Muscle layer of duodenum (tissue), 2 donors: ENCODE data around the gene ZNF440.
A peak's percentile ranks its signal among the peaks of the same experiment; 100 is the strongest.
"Not testable (repeated sequence)": the region's sequence is repeated elsewhere in the genome, so short reads cannot be mapped to it uniquely, and the experiment has no call there.

ENCODE experiments used
- H3K27ac ChIP-seq: one replicate; pipeline ENCODE4 v1.7.0; 2013; ENCODE audit warnings: mild to moderate bottlenecking, low read length
- H3K27me3 ChIP-seq: one replicate; pipeline ENCODE4 v1.7.0; 2013; ENCODE audit warnings: low read depth, mild to moderate bottlenecking, control low read depth, low read length
- H3K36me3 ChIP-seq, 2 donors: one replicate each; pipeline ENCODE4 v1.7.0; 2013; ENCODE audit warnings: low read length in 2 of 2, control low read depth in 1 of 2, mild to moderate bottlenecking in 1 of 2; ENCODE audit not compliant: insufficient read depth in 2 of 2, control insufficient read depth in 1 of 2
- H3K4me1 ChIP-seq, 2 donors: one replicate each; pipeline ENCODE4 v1.7.0; 2013; ENCODE audit warnings: low read length in 2 of 2, mild to moderate bottlenecking in 2 of 2, control low read depth in 1 of 2, moderate library complexity in 1 of 2; ENCODE audit not compliant: insufficient read depth in 2 of 2, control insufficient read depth in 1 of 2
- H3K4me3 ChIP-seq, 2 donors: one replicate each; pipeline ENCODE4 v1.7.0; 2013; ENCODE audit warnings: low read length in 2 of 2, low read depth in 1 of 2, mild to moderate bottlenecking in 1 of 2
- H3K9me3 ChIP-seq, 2 donors: one replicate each; pipeline ENCODE4 v1.7.0; 2013; ENCODE audit warnings: low read length in 2 of 2, control low read depth in 1 of 2, mild to moderate bottlenecking in 1 of 2; ENCODE audit not compliant: control insufficient read depth in 1 of 2
- donor health status: healthy.

ZNF440 gene

DNA sequence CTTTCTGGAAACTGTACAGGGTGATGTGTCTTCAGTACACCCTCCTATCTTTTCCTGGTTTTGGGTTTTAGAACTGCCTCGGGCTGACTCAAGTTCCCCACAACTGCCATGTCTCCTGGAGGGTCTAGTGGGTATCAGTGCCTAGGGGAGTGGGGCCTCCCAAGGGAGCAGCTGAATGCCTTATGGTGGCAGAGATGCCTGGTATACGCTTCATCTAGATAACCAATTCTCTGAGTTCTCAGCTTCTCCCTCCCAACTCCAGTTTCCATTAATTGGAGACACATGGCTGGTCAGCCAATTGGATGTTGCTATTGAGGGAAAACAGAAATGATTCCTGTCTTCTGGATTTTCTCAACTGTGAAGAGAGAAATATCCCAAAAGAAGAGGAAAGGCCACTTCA, 47.2 kb downstream of the ZNF440 start:
- Histone ChIP-seq H3K9me3 (peaks cover 0 to 12% of the 10 kb centered on the region in 2 donors), H3K27me3 (no peaks in the 10 kb centered on the region), H3K4me1 (no peaks in the 10 kb centered on the region), H3K4me3 (no peak overlapping the region), H3K27ac (no peak overlapping the region), H3K36me3 (peaks cover 0 to 11% of the 10 kb centered on the region in 2 donors)

DNA sequence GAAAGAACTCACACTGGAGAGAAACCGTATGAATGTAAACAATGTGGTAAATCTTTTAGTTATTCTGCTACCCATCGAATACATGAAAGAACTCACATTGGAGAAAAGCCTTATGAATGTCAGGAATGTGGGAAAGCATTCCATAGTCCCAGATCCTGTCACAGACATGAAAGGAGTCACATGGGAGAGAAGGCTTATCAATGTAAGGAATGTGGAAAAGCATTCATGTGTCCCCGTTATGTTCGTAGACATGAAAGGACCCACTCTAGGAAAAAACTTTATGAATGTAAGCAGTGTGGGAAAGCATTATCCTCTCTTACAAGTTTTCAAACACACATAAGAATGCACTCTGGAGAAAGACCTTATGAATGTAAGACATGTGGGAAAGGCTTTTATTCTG, 53.7 kb downstream of the ZNF440 start:
- H3K4me1 ChIP-seq, H3K27me3 ChIP-seq, H3K27ac ChIP-seq: not testable (repeated sequence)
- Histone ChIP-seq H3K4me3 (peak overlapping the region in 1 of 2 donors; percentile 53), H3K36me3 (peaks cover 13 to 36% of the 10 kb centered on the region in 2 donors), H3K9me3 (peaks cover 19 to 35% of the 10 kb centered on the region in 2 donors)

- H3K27ac ChIP-seq, result no peak overlapping the region
- no peaks in the 10 kb centered on the region for H3K4me1 ChIP-seq
- peaks cover 19 to 35% of the 10 kb centered on the region in 2 donors for H3K9me3 ChIP-seq
- H3K27me3 ChIP-seq, result no peaks in the 10 kb centered on the region
- H3K4me3 ChIP-seq, result peak overlapping the region in 1 of 2 donors; percentile 53
- H3K36me3 ChIP-seq, result peaks cover 13 to 36% of the 10 kb centered on the region in 2 donors
Observed at GRCh38 chr19:11868188-11868587, 54.1 kb downstream of the ZNF440 start.

DNA sequence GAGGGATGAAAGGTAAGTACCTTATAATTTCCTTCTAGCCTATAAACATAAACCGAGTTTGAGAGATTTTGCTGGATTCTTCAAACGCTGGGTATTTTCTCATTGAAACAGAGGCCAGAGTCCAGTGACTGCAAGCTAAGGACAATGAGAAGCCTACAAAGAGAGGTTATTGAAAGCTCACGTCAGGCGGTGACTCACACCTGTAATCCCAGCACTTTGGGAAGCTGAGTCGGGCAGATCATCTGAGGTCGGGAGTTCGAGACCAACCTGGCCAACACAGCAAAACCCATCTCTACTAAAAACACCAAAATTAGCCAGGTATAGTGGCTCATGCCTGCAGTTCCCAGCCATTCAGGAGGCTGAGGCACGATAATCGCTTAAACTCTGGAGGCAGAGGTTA, 58.6 kb downstream of the ZNF440 start:
- peaks cover 14 to 22% of the 10 kb centered on the region in 2 donors for H3K9me3 ChIP-seq
- no peak overlapping the region for H3K27ac ChIP-seq
- no peaks in the 10 kb centered on the region for H3K27me3 ChIP-seq
- H3K4me3 ChIP-seq, result no peak overlapping the region
- peaks cover 8 to 16% of the 10 kb centered on the region in 2 donors for H3K36me3 ChIP-seq
- no peaks in the 10 kb centered on the region for H3K4me1 ChIP-seq

DNA sequence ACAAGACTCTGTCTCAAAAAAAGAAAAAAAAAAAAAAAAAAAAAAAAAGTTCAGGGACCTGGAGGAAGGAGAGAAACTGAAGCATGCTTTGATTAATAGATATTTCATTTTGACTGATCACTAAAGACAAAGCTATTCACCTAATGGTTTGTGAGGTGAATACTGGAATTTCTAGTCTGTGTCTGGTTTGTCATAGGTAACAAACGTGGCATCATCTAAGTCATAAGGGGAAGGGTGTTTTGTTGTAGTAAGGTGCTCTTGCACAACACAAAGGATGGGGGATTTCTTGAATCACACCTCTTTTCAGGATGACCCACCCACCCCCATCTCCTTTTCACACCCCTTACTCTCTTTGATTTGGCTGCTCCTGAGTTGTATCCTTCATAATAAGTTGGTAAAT, 59.7 kb downstream of the ZNF440 start:
- no peak overlapping the region for H3K4me3 ChIP-seq
- H3K27ac ChIP-seq, result no peak overlapping the region
- peaks cover 3 to 11% of the 10 kb centered on the region in 2 donors for H3K9me3 ChIP-seq
- H3K27me3 ChIP-seq, result no peaks in the 10 kb centered on the region
- peaks cover 0 to 4% of the 10 kb centered on the region in 2 donors for H3K36me3 ChIP-seq
- no peaks in the 10 kb centered on the region for H3K4me1 ChIP-seq

DNA sequence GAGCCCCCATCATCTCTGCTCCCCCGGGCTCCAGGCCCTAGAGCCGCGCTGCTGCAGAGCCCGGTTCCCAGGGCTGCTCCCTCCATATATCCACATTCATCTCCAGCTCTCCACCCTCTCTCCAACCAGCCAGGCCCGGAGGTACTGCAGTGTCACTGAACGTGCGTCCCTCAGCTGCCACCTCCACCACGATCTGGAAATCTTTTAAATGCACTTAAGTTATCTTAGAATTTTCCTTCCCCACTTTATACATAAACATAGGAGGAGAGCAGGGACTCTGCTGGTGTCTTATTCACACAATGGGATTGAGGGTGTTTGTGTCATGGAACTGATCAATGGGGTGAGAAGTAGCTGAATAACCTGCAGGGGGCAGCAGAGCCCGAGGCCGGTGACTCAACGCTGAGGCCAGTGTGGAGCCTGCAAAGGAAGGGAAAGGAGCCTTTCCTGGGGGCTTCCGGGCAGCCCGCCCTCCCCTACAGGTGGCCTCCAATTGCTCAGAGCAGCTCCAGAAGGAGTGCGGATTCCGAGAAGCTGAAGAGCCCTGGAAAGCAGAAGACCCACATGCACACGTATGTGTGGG, 65.7 kb downstream of the ZNF440 start:
- not testable (repeated sequence) for H3K27me3 ChIP-seq, H3K4me3 ChIP-seq, H3K36me3 ChIP-seq, H3K27ac ChIP-seq, H3K4me1 ChIP-seq, H3K9me3 ChIP-seq

DNA sequence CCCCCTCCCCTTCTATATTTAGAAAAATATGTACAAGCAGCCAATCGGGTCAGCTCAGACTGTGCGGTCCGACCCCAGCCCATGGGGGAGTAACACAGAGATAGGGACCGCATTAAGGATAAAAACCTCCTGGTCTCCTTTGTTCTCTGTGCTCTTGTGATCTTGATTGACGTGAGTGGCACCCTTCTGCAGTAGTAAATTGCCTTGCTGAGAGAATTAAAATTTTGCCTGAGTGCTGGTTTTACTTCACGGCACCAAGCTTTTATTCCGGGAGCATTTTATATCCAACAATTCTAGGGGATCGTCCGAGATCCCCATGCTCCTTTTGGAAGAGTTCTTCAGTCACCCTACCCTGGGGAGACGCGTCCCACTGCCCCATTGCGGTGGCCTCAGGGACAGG, 66.5 kb downstream of the ZNF440 start:
- peak overlapping the region in 1 of 2 donors; percentile 40 for H3K4me3 ChIP-seq
- H3K4me1 ChIP-seq, result no peaks in the 10 kb centered on the region
- H3K27me3 ChIP-seq, result no peaks in the 10 kb centered on the region
- no peaks in the 10 kb centered on the region for H3K36me3 ChIP-seq
- H3K27ac ChIP-seq, result no peak overlapping the region
- H3K9me3 ChIP-seq, result no peaks in the 10 kb centered on the region

- H3K27ac ChIP-seq, result no peak overlapping the region
- H3K4me1 ChIP-seq, result no peaks in the 10 kb centered on the region
- peak overlapping the region in 1 of 2 donors; percentile 40 for H3K4me3 ChIP-seq
- H3K9me3 ChIP-seq, result no peaks in the 10 kb centered on the region
- no peaks in the 10 kb centered on the region for H3K27me3 ChIP-seq
- H3K36me3 ChIP-seq, result no peaks in the 10 kb centered on the region
Observed at GRCh38 chr19:11881151-11881800, 67.2 kb downstream of the ZNF440 start.

- Histone ChIP-seq H3K9me3 (no peaks in the 10 kb centered on the region), H3K4me1 (peaks cover 0 to 6% of the 10 kb centered on the region in 2 donors)
Observed at GRCh38 chr19:11882606-11883005, 68.5 kb downstream of the ZNF440 start.

More at GRCh38 chr19:11882606-11883005, 68.5 kb downstream of the ZNF440 start:
- Histone ChIP-seq H3K27ac (no peak overlapping the region), H3K4me3 (no peak overlapping the region), H3K27me3 (no peaks in the 10 kb centered on the region), H3K36me3 (no peaks in the 10 kb centered on the region)
